ENCODE results near the gene BUB3.

DNA sequence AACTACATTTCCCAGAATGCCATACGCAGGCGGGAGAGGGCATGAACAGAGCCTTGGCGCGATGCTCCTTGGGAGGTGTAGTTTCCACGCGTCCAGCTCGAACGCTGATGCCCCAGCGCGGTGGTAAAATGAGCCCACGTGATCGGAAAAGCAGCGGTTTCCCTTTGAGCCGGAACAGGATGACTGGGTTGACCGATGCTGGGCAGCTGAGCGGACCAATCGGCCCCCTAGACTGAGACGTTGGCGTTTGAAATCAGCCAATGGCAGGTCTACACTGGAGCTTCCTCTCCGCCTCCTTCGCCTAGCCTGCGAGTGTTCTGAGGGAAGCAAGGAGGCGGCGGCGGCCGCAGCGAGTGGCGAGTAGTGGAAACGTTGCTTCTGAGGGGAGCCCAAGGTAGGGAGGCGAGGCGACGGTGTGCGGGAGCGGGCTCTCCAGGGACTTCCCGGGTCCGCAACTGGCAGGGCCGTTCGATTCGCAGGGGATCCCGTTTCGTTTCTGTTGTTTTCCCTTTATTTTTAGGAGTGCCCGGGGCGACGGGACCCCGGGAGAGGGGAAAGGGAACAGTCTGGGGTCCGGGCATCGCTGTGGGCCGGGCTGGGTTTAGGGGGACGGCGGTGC, at the start of gene BUB3:
- TF ChIP-seq FOXP1 (IDR thresholded peaks at IDR 0.05) (no peak), FOXP1 (CRISPR knock-in tag; IDR thresholded peaks at IDR 0.05) (no peak), POLR2AphosphoS5 (IDR thresholded peaks at IDR 0.05; ENCODE audit: low read depth, low read length) (peak; percentile 96), HMGXB4 (CRISPR knock-in tag; IDR thresholded peaks at IDR 0.05; ENCODE audit: borderline replicate concordance in 1 of 2, low read depth in 1 of 2) (peak in 1 of 2 experiments; percentile 38; a peak in 3 of 4 replicates), ZBTB1 (CRISPR knock-in tag; IDR thresholded peaks at IDR 0.05; ENCODE audit: borderline replicate concordance) (no peak), ZNF777 (CRISPR knock-in tag; IDR thresholded peaks at IDR 0.05) (no peak), FOXJ3 (CRISPR knock-in tag; IDR thresholded peaks at IDR 0.05; ENCODE audit: borderline replicate concordance) (no peak), KLF16 (CRISPR knock-in tag; IDR thresholded peaks at IDR 0.05) (peak in 1 of 2 experiments; percentile 35; a peak in 1 of 4 replicates), CCAR2 (optimal IDR thresholded peaks at IDR 0.05; ENCODE audit: low read depth, low read length) (no peak), HIC2 (CRISPR knock-in tag; IDR thresholded peaks at IDR 0.05; ENCODE audit: low read depth) (no peak), HDAC1 (CRISPR knock-in tag; IDR thresholded peaks at IDR 0.05) (peak; percentile 69), RELA (CRISPR knock-in tag; IDR thresholded peaks at IDR 0.05) (no peak), ZNF746 (CRISPR knock-in tag; IDR thresholded peaks at IDR 0.05) (no peak)
- TF ChIP-seq, protein P1, sequence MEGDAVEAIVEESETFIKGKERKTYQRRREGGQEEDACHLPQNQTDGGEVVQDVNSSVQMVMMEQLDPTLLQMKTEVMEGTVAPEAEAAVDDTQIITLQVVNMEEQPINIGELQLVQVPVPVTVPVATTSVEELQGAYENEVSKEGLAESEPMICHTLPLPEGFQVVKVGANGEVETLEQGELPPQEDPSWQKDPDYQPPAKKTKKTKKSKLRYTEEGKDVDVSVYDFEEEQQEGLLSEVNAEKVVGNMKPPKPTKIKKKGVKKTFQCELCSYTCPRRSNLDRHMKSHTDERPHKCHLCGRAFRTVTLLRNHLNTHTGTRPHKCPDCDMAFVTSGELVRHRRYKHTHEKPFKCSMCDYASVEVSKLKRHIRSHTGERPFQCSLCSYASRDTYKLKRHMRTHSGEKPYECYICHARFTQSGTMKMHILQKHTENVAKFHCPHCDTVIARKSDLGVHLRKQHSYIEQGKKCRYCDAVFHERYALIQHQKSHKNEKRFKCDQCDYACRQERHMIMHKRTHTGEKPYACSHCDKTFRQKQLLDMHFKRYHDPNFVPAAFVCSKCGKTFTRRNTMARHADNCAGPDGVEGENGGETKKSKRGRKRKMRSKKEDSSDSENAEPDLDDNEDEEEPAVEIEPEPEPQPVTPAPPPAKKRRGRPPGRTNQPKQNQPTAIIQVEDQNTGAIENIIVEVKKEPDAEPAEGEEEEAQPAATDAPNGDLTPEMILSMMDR (CRISPR knock-in tag; IDR thresholded peaks at IDR 0.05) = 0 out of 2 replicates have a peak, but pooled peaks have one; percentile 3

All from HepG2 (cell line).